Measurements from ENCODE around the gene B4GAT1.
"Not testable (repeated sequence)": the region's sequence is repeated elsewhere in the genome, so short reads cannot be mapped to it uniquely, and the experiment has no call there.

B4GAT1 gene

GRCh38 chr11:66347425-66348276, at the start of gene B4GAT1:
B4GAT1 (minus strand) TSS chr11:66347629; CDS start chr11:66347545, 84 bp downstream.
- peak; percentile 84 for DNase-seq

DNA sequence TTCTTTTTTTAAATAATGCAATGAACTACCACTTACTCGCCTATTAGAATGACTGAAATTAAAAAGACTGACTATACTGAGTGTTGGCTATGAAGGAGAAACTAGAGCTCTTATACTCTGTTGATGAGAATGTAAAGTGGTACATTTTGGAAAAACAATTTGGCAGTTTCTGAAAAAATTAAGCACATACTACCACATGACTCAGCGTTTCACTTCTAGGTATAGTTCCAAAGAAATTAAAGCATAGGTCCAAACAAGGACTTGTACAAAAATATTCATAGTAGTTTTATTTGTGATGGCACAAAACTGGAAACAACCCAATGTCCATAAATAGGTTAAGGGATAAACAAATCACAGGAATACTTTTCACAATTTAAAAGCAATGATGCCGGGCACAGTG, 46.5 kb upstream of the B4GAT1 start:
- no peak for DNase-seq

- DNase-seq = no peak
Observed at GRCh38 chr11:66391322-66391721, 43.9 kb upstream of the B4GAT1 start.

GRCh38 chr11:66388780-66389386, 41.5 kb upstream of the B4GAT1 start:
- peak; percentile 29 for DNase-seq

DNA sequence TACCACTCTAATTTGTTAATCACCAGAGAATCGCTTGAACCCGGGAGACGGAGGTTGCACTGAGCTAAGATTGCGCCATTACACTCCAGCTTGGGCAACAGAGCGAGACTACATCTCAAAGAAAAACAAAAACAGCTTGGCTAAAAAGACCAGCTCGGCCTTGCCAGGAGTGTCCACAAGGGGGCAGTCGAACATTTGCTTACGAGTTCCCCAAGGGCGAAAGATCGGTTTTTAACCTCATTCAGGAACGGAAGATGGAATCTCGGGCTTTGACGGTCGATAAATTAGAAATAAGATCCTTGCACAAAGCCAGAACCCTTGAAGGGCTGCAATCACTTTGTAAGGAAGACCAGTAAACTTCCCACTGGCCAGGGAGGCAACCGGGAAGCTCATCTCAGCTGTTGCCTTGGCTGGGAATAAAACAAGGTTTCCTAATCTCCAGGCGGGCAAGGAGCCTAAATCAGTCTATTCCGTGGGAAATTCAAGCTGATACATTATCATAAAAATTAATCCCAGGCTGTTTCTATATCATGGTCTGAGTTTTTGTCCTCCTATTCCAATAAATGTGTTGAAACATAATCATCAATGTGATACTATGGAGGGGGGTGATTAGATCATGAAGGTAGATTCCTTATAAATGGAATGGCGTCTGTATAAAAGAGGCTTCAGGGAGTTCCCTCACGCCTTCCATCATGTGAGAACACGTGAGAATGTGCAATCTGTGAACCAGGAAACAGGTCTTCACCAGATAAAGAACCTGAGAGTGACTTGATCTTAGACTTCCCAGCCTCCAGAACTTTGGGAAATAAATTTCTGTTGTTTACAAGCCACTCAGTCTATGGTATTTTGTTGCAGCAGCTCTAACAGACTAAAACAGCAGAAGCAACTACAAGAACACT, 39.0 kb upstream of the B4GAT1 start:
- peak; percentile 82 for DNase-seq

GRCh38 chr11:66384316-66384715, 36.9 kb upstream of the B4GAT1 start:
- DNase-seq = not testable (repeated sequence)

DNA sequence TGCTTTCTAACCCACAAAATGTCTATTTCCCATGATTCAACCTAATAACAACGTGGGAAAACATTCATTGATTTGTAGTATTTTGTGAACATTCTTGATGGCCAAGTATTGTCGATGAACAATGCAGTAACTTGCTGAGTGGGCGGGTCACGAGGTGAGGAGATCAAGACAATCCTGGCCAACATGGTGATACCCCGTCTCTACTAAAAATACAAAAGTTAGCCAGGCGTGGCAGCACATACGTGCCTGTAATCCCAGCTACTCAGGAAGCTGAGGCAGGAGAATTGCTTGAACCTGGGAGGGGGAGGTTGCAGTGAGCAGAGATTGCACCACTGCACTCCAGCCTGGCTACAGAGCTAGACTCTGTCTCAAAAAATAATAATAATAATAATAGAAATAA, 32.8 kb upstream of the B4GAT1 start:
- DNase-seq = not testable (repeated sequence)

DNA sequence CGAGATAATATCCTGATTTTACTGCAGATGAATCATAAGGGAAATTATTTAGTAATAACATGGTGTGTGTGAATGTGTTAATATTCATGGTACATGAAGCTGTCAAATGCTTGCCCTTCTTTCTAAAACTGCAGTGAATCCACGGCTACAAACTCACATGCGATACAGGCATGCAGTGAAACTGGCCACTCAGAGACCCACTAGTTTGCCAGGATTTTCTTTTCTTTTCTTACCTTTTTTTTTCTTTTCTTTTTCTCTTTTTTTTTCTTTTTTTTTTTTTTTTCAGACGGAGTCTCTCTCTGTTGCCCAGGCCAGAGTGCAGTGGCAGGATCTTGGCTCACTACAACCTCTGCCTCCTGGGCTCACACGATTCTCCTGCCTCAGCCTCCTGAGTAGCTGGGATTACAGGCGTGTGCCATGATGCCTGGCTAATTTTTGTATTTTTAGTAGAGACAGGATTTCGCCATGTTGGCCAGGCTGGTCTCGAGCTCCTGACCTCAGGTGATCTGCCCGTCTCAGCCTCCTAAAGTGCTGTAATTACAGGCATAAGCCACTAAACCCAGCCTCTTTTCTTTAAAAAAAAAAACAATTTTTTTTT, 26.4 kb upstream of the B4GAT1 start:
- not testable (repeated sequence) for DNase-seq

DNA sequence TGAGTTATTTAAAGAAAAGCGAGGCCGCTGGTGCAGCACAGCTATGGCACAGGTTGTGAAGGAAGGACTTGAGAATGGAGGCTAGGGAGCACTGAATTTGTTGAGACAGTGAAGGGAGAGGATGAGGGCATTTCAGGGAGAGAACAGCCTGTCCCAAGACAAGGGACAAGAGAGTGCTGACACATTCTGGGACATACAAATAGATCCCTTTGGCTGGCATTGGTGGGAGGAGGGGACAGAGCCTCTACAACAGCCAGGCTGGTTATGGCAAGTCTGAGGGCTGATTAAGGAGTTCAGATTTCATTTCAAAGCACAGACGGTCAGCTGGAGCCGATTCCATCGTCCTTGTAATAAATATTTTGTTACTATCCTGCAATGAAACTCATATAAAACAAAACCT, 25.8 kb upstream of the B4GAT1 start:
- peak; percentile 57 for DNase-seq

DNA sequence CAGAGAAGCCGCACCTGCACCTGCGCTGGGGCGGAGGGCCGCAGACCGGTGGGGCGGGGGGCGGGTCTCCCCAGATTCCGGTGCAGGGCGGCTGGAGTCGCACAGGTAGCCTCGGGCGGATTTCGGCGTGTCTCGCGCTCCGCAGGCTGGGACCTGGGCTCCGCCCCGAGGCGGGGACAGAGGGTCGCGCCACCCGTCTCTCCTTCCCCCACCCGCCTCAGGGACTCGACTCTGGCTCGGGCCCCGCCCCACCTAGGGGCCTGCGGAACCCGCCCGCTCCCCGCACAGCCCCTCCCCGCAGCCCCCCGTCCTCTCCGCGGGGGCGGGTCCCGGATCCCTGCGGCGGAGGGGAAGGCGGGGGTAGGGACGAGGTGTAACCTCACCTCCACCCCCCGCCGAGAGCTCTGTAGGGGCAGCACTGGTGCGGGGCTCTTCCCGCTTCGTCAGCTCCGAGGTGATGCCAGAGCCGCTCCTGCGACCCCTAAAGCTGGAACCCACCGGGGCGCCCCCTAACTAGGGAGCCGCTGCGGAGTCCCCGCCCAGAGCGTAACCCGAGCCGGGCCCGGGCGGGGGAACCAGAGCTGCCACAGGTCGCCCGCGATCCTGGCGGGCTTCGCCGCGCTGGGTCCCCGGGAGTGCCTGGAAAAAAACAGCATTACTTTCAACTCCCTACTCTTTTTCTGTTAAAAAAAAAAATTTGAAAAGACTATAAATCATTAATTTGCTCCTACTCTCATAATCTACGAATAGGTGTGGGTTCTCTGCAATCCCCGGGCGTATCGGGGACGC, 24.4 kb upstream of the B4GAT1 start, which contains the start of gene SLC29A2:
SLC29A2 (minus strand) TSS at position 134 of the 789 bp plus-strand sequence. CDS start 169 bp downstream, outside the sequence.
- DNase-seq = peak; percentile 23

GRCh38 chr11:66369073-66369894, 21.9 kb upstream of the B4GAT1 start:
- DNase-seq = no peak

DNA sequence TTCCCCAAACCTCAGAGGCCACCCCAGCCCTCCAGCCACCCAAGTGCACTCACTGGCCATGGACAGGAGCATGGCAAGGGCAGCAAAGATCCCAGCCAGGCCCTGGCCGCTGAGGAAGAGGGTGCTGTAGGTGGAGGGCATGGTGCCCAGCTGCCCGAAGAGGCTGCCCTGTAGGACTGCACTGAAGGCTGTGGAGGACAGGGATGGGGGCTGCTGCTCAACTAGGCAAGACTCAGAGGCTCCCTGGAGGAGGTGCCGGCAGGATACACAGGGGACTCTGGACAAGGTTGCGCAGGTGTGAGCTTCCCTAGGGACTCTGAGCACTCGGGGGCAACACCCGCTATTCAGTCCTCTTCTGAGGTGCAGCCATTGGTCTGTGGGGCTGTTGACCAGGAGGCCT, 21.1 kb upstream of the B4GAT1 start:
- no peak for DNase-seq

- DNase-seq = no peak
Observed at GRCh38 chr11:66367561-66368312, 20.3 kb upstream of the B4GAT1 start.

DNA sequence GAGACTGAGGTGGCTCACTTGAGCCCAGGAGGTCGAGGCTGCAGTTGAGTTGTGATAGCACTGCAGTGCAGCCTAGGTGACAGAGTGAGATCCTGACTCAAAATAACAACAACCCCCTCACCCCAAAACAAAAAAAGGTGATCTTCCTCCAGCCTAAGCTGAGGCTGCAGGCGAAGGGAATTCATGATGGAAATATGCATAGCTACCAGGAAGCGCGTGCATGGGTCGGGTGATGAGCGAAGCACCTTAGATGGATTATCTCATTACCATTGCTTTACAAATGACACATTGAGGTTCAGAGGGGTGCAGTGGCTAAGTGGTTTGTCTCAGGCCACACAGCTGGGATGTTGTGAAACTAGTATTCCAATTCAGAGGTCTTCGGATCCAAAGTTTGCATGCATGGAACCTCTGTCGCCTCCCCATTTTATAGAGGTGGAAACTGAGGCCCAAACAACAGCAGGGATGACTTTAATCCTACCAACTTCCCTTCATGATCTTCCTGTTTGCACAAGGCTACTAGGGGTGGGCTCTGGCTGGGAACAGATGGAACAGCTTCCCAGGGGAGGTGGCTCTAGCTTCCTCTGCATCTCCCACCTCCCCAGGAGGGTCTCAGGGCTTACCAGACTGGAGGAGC, 19.5 kb upstream of the B4GAT1 start:
- no peak for DNase-seq

GRCh38 chr11:66365711-66366619, 18.5 kb upstream of the B4GAT1 start:
- DNase-seq = no peak

GRCh38 chr11:66365166-66365565, 17.7 kb upstream of the B4GAT1 start:
- no peak for DNase-seq

- no peak for DNase-seq
Observed at GRCh38 chr11:66363805-66364535, 16.5 kb upstream of the B4GAT1 start.

DNA sequence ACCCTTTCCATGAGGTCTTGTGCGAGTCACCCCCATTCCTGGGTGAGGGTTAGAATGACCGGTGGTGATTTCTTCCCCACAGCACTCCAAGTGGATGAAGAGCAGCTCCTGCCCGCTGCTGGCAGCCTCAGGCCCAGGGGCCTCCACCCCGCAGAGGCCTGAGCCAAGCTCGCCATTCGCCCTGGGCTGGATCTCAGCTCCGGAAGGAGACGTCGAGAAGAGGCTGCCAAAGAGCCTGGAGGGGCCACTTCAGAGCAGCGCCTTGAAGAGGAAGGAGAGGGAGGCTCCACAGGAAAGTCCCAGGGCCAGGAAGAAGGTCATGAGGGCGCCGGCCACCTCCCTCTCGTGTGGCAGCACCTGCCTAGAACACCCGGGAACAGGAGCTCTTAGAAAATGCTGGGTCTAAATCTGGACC, 15.8 kb upstream of the B4GAT1 start:
- no peak for DNase-seq

All from midbrain (tissue), 1 donor.